ENCODE measurements around the gene SCCPDH. TPM values are rescaled to one million over a fixed set of nuclear protein-coding genes. Genes with fewer than 3 reads are reported as not detected.

The SCCPDH gene
- total RNA-seq, 1 donor from 2014 or later = 9.3 TPM

DNA sequence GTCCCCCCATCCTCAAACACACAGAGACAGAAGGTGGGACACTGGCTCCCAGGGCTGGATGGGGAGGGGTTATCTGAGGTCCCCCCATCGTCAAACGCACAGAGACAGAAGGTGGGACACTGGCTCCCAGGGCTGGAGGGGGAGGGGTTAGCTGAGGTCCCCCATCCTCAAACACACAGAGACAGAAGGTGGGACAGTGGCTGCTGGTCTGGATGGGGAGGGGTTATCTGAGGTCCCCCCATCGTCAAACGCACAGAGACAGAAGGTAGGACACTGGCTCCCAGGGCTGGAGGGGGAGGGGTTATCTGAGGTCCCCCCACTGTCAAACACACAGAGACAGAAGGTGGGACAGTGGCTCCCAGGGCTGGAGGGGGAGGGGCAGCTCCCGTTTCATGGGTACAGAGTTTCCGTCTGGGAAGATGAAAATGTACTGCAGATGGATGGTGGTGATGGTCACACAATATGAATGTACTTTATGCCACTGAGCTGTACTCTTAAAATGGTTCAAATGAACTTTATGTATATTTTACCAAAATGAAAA lies 69.2 kb downstream of the SCCPDH start:
- DNase-seq (no peak), ATAC-seq (ENCODE audit: low read depth) (no peak)
- Mint-ChIP-seq H3K4me3 (no peak overlapping the region), H3K27ac (no peak overlapping the region), H3K9me3 (no peaks in the 10 kb centered on the region), H3K4me1 (peaks cover 2% of the 10 kb centered on the region), H3K27me3 (peaks cover 12% of the 10 kb centered on the region), H3K36me3 (ENCODE audit: low read depth) (no peaks in the 10 kb centered on the region)
- ChIA-PET POLR2A (no interaction called here), CTCF (no interaction called here)
- intact Hi-C loops (cut with micrococcal nuclease) = no loop called here
- TF ChIP-seq, protein P1, sequence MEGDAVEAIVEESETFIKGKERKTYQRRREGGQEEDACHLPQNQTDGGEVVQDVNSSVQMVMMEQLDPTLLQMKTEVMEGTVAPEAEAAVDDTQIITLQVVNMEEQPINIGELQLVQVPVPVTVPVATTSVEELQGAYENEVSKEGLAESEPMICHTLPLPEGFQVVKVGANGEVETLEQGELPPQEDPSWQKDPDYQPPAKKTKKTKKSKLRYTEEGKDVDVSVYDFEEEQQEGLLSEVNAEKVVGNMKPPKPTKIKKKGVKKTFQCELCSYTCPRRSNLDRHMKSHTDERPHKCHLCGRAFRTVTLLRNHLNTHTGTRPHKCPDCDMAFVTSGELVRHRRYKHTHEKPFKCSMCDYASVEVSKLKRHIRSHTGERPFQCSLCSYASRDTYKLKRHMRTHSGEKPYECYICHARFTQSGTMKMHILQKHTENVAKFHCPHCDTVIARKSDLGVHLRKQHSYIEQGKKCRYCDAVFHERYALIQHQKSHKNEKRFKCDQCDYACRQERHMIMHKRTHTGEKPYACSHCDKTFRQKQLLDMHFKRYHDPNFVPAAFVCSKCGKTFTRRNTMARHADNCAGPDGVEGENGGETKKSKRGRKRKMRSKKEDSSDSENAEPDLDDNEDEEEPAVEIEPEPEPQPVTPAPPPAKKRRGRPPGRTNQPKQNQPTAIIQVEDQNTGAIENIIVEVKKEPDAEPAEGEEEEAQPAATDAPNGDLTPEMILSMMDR (IDR thresholded peaks at IDR 0.05) = no peak

DNA sequence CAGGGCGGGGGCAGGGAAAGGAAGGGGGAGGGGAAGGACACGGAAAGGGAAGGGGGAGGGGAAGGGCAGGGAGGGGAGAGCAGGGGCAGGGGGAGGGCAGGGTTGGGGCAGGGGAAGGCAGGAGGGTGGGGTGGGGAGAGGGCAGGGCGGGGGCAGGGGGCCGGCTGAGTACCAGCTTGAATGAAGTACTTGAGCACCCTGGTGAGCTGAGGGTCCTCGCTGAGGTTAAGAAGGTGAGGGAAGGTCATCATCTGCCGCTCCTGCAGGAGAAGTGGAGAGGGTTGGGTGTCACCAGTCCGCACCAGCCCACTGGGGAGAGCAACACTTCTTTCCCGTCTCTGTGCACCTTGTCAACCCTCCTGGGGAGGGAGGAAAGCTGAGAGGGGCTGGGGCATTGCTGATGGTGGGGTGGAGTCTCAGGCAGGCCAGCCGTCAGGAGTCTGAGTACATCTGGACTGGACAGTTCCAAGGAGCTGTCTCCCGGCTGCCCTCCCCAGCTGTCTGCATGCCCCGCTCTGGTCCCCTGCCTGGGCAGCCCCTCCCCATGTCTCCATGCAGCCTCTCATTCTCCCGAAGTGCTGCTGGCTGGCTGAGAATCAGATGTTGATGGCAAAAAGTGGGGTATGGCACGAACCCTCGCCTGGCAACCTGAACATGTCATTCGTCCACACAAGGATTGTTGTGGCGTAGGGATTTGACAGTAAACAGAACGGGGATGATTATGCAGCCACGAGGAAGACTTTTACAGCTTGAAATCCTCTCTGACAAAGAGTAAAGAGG lies 70.0 kb downstream of the SCCPDH start:
- intact Hi-C loops (cut with micrococcal nuclease) = no loop called here
- DNase-seq (no peak), ATAC-seq (ENCODE audit: low read depth) (no peak)
- Mint-ChIP-seq H3K27me3 (peaks cover 11% of the 10 kb centered on the region), H3K36me3 (ENCODE audit: low read depth) (no peaks in the 10 kb centered on the region), H3K9me3 (no peaks in the 10 kb centered on the region), H3K27ac (no peak overlapping the region), H3K4me3 (no peak overlapping the region), H3K4me1 (peaks cover under 1% of the 10 kb centered on the region)
- ChIA-PET POLR2A (no interaction called here), CTCF (no interaction called here)
- TF ChIP-seq, protein P1 (IDR thresholded peaks at IDR 0.05) = no peak

DNA sequence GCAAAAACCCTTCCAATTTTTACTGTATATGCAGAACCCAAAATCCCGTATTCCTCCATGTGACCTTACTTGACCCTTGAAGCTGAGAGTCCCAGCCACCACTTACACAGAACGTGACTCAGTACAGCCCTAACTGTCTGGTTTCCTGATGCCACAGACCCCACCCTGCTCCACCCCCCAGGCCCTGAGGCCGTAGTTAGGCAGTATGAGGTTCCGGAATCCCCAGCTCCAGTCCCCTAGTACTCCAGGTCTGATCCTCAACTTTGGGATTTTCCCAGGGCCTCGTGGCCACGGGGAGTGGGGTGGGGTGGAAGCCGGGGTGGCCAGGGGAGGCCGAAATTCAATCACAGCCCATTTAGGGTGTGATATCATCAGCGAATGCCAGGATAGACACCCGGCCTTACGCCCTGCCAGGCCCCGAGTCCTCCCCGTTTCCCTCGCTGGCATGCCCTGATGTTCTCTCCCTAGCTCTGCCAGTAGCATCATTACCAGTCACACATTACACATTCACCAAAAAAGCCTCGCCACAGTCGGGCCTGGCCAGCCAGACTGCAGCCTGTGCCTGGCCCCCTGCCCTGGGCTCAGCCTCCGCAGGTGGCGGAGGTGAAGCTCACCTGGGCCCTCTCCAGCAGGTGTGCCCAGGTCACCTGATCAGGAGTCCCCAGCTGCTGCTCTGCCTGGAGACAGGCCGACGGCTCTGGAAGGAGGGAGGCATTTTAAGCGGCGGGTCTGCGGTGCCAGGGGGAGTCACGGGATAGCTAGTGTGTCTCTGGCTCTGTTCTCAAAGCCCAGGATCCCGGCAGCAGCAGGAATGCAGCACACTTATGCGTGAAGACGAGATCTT lies 70.8 kb downstream of the SCCPDH start:
- H3K9me3 Mint-ChIP-seq = no peaks in the 10 kb centered on the region
- ChIA-PET CTCF (no interaction called here), POLR2A (no interaction called here)
- no peak overlapping the region for H3K4me3 Mint-ChIP-seq
- no peaks in the 10 kb centered on the region for H3K36me3 Mint-ChIP-seq (ENCODE audit: low read depth)
- H3K4me1 Mint-ChIP-seq = no peaks in the 10 kb centered on the region
- TF ChIP-seq, protein P1 (IDR thresholded peaks at IDR 0.05) = no peak
- intact Hi-C loops (cut with micrococcal nuclease) = no loop called here
- DNase-seq (no peak), ATAC-seq (ENCODE audit: low read depth) (no peak)
- peaks cover 3% of the 10 kb centered on the region for H3K27me3 Mint-ChIP-seq
- H3K27ac Mint-ChIP-seq = no peak overlapping the region

DNA sequence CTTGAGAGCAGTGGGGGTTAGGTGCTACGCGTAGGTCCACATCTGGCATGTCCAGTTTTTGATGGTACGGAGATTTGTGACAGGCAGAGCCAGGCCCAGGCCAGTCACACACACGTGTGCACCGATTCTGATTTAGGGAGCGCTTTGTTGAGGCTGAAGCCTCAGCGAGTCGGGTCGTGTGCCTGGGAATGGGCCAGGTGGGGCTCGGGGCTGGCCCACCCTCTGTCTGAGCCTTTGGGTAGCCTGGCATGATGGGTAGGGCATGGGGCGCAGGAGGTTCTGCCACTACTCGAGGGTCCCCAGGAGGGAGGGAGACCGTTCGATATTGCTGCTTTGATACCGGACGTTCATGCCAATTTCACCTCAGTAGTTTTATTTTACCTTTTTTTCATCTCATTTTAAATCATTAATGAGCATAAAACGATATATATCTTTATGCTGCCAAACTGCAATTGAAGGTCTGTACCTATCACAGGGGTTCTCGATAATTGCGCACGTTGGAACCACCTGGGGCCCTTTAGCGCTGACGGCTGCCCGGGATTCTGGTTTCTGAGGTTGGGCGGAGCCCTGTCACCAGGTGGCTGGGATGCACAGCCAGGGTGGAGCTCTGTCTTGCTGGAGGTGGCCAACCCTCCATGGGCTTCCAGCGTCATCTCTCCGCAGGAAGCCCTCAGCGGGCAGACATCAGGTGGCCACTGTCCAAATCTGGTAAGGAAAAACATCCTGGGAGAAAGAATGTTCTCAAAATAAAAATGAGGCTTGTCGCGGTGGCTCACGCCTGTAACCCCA lies 71.9 kb downstream of the SCCPDH start:
- Mint-ChIP-seq H3K27me3 (no peaks in the 10 kb centered on the region), H3K9me3 (no peaks in the 10 kb centered on the region), H3K4me3 (no peak overlapping the region), H3K4me1 (no peaks in the 10 kb centered on the region), H3K36me3 (ENCODE audit: low read depth) (no peaks in the 10 kb centered on the region), H3K27ac (no peak overlapping the region)
- ATAC-seq (ENCODE audit: low read depth) = no peak
- TF ChIP-seq, protein P1 (IDR thresholded peaks at IDR 0.05) = no peak
- no peak for DNase-seq
- ChIA-PET CTCF (no interaction called here), POLR2A (no interaction called here)
- intact Hi-C loops (cut with micrococcal nuclease) = no loop called here

Measured in activated B cell treated with CpG ODN at 0.5 μM for 24 hours (primary cell).